Measurements from ENCODE around the gene EXOC4.

Gene EXOC4

GRCh38 chr7:133550811-133551210, 297.9 kb downstream of the EXOC4 start:
- peaks cover 9% of the 10 kb centered on the region for H3K4me1 ChIP-seq (ENCODE audit: control insufficient read depth, insufficient read depth, low read length)
- H3K9me3 ChIP-seq (ENCODE audit: control insufficient read depth, insufficient read depth, low read depth, low read length): no peaks in the 10 kb centered on the region
- no peak overlapping the region for H3K4me3 ChIP-seq (ENCODE audit: low read depth, low read length)
- no peak for TF ChIP-seq ZNF777 (tag by site-specific recombination; IDR thresholded peaks at IDR 0.05; ENCODE audit: borderline replicate concordance)
- no peak for TF ChIP-seq ZNF362 (tag by site-specific recombination; IDR thresholded peaks at IDR 0.05)
- no peak for TF ChIP-seq KLF16 (tag by site-specific recombination; IDR thresholded peaks at IDR 0.05)
- TF ChIP-seq ZNF518A (tag by site-specific recombination; conservative IDR thresholded peaks at IDR 0.05; ENCODE audit: low read depth): no peak
- TF ChIP-seq SP3 (tag by site-specific recombination; IDR thresholded peaks at IDR 0.05): no peak
- no peak for TF ChIP-seq ZNF580 (tag by site-specific recombination; IDR thresholded peaks at IDR 0.05)
- TF ChIP-seq IKZF3 (tag by site-specific recombination; IDR thresholded peaks at IDR 0.05): no peak
- TF ChIP-seq ZNF223 (tag by site-specific recombination; IDR thresholded peaks at IDR 0.05): no peak
- no peak for TF ChIP-seq ZNF16 (tag by site-specific recombination; IDR thresholded peaks at IDR 0.05; ENCODE audit: low read depth)
- TF ChIP-seq ZIC2 (tag by site-specific recombination; IDR thresholded peaks at IDR 0.05): no peak
- no peak for TF ChIP-seq TRIM28 (IDR thresholded peaks at IDR 0.05; ENCODE audit: borderline replicate concordance, low read length)
- no peak for TF ChIP-seq ZSCAN30 (tag by site-specific recombination; IDR thresholded peaks at IDR 0.05)
- TF ChIP-seq YY1 (tag by site-specific recombination; IDR thresholded peaks at IDR 0.05): no peak
- no peak for TF ChIP-seq ZNF610 (tag by site-specific recombination; IDR thresholded peaks at IDR 0.05; ENCODE audit: borderline replicate concordance)
- no peak for TF ChIP-seq ZNF112 (tag by site-specific recombination; IDR thresholded peaks at IDR 0.05)
- H3K27ac ChIP-seq (ENCODE audit: extremely low read depth, low read depth, low read length): no peak overlapping the region
- H3K36me3 ChIP-seq (ENCODE audit: control insufficient read depth in 2 of 2, insufficient read depth in 1 of 2, low read length in 2 of 2): no peaks in the 10 kb centered on the region
- ChIA-PET CTCF (interaction anchor here (0.7 kb wide), 1 partner anchor 26 kb away, joined by 4 read pairs; no protein-coding TSS in a partner anchor), POLR2A (no interaction called here)

- no peak overlapping the region for H3K4me3 ChIP-seq (ENCODE audit: low read depth, low read length)
- peaks cover 9% of the 10 kb centered on the region for H3K4me1 ChIP-seq (ENCODE audit: control insufficient read depth, insufficient read depth, low read length)
- ChIA-PET POLR2A (no interaction called here), CTCF (interaction anchor here (0.8 kb wide), 1 partner anchor 303 kb away, joined by 4 read pairs; no protein-coding TSS in a partner anchor)
- no peak for TF ChIP-seq ZNF791 (tag by site-specific recombination; IDR thresholded peaks at IDR 0.05)
- TF ChIP-seq HOXD13 (CRISPR knock-in tag; IDR thresholded peaks at IDR 0.05; ENCODE audit: borderline replicate concordance): no peak
- TF ChIP-seq ZNF704 (tag by site-specific recombination; IDR thresholded peaks at IDR 0.05): no peak
- no peak for TF ChIP-seq ZNF843 (tag by site-specific recombination; IDR thresholded peaks at IDR 0.05)
- no peaks in the 10 kb centered on the region for H3K9me3 ChIP-seq (ENCODE audit: control insufficient read depth, insufficient read depth, low read depth, low read length)
- H3K36me3 ChIP-seq (ENCODE audit: control insufficient read depth in 2 of 2, insufficient read depth in 1 of 2, low read length in 2 of 2): no peaks in the 10 kb centered on the region
- no peak overlapping the region for H3K27ac ChIP-seq (ENCODE audit: extremely low read depth, low read depth, low read length)
These were observed 298.6 kb downstream of the EXOC4 start for GRCh38 chr7:133551466-133551865.
